Dermis microvascular lymphatic vessel endothelial cell (primary cell): ENCODE measurements around the gene PXDN. TPM values are rescaled to one million over a fixed set of nuclear protein-coding genes. Genes with fewer than 3 reads are reported as not detected.
"Not testable (repeated sequence)": the region's sequence is repeated elsewhere in the genome, so short reads cannot be mapped to it uniquely, and the experiment has no call there.

Experiments
- DNase-seq, 2 donors: peaks; one replicate each; pipeline versions ENCODE4 v3.0.0 to v3.0.0-alpha.2; 2010; ENCODE audit warnings: low read depth in 2 of 2
- total RNA-seq: library from RNA; depleted of rRNA; stranded (reverse); fragments of >200 nt; gene quantifications from 2 replicates; pipeline ENCODE4 v1.2.1, GENCODE V29; 2014

Gene PXDN
- total RNA-seq, 1 donor from 2014 or later, result 195 TPM

DNA sequence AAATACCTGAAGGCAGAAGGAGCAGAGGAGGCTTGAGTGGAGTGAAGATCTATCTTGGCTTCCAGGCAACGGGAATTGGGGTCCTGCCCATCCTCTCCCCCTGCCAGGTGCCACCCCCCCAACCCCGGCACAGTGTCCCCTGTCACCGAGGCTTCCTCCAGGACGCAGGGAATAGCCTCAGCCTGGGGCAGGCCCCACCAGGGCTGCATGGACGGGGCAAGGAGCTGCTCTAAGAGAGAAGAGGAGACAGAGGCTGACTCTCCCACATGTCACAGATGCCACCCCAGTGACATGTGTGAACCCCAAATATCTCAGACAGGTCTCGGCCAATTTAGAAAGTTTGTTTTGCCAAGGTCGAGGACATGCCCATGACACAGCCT is 42.1 kb downstream of the PXDN start:
- DNase-seq, result no peak

DNA sequence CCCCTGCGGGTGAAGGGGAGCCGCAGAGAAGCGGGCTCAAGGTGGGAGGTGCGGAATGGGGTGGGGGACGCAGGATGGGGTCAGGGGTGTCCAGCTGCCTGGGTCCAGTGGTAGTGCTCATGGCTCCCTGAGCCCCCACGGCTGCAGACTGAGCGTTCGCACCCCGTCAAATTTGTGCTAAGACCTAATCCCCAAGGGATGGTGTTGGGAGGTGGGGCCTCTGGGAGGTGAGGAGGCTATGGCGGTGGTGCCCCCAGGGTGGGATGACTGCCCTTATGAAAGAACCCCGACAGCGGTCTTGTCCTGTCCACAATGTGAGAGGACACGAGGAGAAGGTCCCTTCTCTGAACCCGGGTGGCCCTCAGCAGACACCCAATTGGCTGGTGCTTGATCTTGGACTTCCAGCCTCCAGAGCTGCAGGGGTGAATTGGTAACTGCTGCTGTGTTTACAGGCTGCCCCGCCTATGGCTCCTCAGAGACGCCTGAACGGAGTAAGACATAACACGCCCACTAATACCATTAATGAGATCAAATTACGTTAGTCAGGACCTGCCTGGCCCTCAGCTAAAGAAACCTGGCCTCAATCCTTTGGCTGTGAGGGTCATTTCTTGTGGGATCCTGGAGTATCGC is 42.6 kb downstream of the PXDN start:
- no peak for DNase-seq

DNA sequence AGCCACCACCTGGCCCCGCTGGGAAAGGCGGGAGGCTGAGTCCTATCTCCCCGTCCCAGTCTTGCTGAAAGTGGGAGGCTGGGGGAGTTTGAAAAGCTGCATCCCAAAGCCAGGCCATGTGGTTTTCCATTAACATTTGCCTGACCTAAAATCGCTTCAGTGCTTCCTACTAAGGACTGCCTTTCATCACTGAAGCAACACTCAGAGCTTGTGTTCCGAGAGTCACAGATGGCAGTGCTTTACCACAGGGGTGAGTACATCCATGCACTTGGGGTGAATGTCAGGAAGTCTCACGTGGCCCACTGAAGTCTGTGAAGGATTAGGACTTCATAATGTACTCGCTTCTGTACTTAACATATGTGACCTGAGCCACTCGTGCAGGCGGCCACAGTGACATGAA is 43.3 kb downstream of the PXDN start:
- no peak for DNase-seq

DNA sequence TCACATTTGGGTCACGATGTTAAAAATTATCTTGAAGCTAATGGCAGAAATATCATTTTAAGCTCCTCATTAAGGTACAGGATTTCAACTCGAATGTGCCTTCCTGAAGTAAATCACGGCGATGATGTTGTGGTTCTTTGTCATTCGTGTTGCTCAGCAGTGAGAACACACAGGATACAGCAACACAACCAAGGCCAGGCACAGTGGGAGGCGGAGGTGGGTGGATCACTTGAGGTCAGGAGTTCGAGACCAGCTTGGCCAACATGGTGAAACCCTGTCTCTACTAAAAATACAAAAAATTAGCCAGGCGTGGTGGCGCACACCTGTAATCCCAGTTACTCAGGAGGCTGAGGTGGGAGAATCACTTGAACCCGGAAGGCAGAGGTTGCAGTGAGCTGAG is 43.9 kb downstream of the PXDN start:
- DNase-seq, result not testable (repeated sequence)

DNA sequence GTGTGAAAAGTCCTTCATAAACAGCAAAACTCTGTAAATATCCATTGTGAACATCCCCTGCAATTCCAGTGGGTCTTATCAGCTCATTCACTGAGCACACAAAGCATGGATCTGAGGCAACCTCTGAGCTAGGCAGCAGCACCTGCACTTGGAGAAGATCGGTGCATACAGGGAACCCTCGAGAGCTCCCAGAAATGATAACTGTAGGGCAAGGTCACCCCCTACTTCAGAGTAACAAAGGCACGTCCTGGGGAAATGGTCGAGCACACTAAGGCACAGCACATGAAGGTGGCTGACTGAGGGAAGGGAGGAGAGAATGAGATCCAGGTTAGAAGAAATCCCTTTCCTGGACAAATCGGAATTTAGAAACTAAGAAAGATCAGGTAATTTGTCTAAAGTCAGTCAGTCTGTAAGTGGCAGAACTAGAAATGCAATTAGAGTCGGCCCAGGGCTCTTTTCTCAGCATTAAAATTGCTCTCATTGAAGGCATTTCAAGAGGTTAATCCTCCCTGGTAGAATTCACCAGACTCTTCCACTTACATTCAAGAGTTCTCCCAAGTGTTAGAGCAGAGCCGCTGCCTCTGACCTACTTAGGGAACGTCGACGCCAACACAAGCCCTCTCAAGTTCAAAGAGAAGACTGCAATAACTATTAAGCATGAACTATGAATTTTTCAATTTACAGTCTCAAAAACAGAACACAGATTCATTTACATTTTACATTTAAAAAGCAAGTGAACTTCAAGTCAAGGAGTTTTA is 45.9 kb downstream of the PXDN start:
- DNase-seq, result no peak

DNA sequence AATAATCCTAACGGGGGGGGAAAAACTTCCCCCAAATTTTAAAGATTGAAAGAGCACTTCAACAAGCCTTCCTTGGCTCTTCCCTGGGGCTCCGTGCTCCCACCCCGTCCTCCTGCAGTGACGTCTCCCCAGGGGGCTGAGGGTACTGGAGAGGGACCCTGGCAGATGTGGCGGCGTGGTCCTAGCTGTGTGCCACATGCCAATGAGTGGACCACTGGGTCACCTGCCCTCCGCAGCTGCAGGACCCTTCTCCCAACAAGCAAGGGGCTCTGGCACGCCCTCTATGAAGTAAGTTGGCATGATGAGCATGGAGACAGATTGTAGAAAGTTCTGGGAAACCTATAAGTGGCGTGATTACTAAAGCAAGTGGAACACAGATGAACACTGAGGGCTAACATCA is 46.7 kb downstream of the PXDN start:
- DNase-seq, result no peak

DNA sequence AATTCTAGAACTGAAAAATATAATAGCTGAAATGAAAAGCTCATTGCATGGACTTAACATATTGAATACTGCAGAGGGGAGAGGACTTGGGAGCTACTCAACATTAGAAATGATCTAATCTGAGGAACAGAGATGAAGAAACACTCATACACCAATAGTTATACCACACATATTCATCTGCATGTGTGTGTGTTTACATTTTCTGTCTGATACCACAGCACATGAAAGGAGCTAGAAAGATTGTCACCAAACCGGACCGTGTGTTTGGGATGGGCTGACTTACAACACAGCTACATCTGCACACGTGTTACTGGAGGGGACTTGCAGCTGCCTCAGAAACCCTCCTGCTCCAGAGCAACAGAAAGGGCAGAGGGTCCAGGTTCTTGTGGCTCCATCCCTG is 47.8 kb downstream of the PXDN start:
- DNase-seq, result no peak

DNA sequence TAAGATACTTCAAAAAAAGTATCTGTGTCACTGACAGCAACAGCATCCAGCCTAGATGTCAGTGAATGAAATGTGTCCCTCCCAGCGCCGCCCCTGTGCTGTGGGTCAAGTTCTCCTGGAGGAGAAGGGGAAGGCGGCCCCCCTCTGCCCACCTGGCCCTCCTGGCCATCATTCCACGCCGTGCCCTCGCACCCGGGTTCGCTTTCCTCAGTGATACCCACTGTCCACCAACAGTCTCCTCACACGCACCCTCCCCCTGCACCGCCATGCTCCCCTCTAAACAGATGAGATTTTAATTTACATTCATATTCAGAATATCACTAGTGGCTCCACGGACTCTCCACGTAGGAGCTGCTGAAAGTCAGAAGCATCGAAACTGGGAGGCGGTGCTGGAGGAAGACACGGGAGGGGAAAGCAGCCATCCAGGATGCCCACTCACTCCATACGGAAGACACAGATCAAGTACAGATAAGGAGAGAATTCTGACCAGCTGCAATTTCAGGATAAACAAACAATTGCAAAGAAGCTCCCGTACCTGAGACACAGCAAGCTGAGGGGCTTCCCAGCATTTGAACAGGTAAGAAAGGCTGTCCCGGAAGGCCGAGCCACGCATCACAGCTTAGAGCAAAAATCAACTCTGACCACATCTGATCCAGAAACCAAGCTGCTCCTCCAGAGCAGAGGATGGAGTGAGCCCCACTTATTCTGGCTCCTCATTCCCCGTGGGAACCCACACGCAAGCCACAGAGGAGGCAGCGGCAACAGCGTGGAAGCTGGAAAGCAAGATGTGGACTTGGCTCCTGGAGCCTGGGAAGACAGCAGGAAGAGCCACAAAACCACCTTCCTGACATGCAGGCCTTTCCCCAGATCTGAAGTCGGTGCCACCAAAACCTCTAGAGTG is 49.7 kb downstream of the PXDN start:
- DNase-seq, result no peak

DNA sequence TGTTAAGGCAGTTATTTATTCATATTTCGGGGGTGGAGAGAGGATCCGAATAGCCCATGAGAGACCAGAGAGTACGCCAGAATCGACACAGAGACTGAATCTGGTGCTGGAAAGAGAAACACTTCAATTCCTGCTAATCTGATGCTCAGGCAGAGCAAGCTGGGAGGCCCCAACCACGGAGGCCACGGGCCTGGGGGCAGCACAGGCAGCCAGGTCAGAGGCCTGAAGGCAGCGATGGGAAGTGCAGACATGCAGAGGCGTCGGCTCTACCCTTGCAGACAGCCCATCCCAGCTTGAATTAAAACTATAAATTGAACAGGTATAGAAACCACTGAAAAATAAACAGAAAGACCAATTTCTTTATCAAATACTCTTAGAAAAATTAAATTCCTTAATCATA is 50.6 kb downstream of the PXDN start:
- no peak for DNase-seq

DNA sequence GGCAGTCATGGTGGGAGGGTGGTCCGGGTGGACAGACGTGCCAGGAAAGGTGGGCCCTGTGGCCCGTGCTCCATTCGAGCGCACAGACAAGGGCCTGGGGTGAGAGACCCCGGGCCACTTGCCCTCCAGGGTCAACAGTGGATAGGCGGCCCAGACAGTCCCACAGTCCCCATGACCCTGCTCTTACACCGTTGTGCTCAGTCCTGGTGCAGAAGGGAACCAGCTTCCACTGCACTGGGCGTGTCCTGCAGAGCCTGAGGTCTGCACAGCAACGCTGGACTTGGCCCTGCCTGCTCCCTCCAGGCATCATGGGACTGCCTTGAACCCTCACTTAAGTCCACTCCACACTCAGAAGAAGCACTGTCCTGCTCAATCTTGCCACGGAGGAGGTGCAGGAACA is 52.0 kb downstream of the PXDN start:
- no peak for DNase-seq

DNA sequence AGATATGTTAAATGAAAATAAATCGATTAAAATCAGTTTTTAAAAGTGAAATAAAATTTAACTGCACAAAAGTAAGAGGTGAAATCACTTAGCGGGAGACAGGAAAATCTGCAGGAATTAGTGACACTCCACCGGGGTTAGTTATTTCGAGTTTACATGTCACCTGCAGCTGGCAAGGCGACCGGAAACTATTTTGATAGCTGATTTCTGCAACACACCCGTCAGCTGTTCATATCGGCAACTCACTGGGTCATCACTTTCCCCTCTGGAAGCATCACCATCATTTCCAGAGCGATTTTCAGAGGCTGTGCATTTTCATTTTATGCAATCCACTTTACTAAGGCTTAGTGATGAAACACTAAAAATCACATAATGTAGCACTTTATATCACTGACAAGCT is 52.9 kb downstream of the PXDN start:
- peak; percentile 15 to 81 for DNase-seq

DNA sequence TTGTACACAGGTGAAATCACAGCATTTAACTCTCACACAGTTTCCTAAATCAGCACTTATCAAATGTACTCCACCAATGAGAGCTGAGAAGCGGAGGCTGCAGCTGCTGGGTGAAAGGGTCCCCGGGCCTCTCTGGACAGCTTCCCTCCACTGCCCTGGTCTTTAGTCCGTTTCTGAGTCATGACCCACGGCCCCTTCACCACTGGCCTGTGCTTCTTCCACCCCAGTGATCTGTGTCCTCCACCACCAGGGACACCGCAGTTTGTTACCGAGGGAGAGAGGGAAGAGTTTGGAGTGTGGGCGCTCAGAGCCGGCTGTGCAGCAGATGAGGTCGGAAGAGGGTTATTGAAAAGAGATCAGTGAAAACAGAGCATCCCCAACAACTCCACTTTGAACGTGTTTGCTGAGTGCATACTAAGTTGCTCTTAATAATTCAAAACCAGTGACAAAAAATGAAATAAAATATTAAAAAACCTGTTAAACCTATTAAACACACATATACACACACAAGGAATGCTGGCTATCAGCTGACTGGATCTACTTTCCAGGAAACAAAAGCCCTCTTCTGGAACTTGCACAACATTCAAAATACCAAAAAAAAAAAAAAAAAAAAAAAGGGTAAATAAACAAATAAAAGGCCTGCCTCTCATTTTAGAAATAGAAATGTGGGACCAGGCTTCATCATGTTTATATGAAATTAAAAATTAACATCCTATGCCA is 54.1 kb downstream of the PXDN start:
- no peak for DNase-seq

DNA sequence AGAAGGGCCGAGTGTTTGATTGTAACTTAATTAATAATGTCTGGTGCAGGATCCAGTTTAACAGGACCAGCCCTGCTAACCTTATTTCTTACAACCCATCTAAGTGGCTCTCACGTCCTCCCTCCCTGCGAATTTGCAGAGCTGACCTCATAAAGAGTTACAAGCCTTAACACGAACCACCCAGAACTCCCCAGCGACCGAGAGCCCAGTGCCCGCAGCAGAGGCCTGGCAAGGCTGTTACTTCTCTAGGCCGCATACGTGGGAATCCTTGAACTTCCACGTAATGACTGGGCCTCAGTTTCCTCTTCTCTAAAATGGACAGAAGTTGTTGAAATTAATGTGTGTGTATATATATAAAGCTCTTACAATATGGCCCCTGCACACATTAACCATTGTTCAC is 55.5 kb downstream of the PXDN start:
- no peak for DNase-seq

DNA sequence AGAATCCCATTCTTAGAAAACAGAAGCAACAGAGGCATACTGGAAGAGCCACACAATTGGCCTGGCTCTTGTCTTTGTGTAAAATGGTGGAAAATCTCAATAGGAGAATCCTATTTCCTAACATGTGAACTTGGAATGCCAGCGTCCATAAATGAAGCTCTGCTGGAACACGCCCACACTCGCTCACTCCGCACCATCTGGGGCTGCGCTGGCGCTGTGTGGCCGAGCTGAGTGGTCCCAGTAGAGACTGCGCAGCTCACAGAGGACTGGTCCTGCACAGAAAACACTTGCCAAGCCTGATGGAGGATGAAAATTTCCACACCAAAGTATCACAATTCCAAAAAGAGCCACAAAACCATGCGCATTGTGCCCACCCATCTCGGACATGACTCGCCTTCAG is 56.2 kb downstream of the PXDN start:
- DNase-seq, result no peak

DNA sequence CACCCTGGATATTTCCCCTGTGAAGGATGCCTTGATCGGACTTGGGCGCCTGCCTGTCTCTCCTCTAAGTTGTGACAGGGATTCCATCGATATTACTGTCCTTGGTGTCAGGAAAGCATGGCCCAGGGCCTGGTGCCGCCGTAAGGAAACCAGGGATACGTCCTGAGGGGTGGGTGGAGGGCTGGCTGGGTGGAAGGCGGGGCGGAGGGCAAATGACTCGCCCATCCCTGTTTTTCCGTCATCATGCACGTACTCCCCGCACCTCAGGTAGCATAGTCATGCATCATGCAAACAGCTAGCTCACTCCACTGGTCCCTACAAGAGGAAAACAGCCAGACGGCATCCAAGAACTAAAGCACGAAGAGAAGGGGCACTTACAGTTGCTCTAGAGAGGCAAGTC is 57.1 kb downstream of the PXDN start:
- no peak for DNase-seq

DNA sequence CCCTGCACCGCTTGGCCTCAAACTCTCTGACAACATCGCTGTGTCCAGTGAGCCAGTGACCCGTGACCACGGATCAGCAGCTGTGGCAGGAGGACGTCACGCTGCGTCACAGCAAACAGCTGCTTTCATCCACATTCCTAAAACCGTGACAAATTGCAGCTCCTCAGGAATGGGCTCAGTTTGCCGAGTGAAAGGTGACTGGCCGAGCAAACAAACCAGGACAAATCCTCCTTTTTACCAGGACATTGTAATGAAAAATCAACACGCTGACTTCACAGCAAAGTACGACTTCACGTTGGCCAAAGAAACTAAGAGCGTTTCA is 57.6 kb downstream of the PXDN start:
- DNase-seq, result peak in 1 of 2 donors; percentile 31

DNA sequence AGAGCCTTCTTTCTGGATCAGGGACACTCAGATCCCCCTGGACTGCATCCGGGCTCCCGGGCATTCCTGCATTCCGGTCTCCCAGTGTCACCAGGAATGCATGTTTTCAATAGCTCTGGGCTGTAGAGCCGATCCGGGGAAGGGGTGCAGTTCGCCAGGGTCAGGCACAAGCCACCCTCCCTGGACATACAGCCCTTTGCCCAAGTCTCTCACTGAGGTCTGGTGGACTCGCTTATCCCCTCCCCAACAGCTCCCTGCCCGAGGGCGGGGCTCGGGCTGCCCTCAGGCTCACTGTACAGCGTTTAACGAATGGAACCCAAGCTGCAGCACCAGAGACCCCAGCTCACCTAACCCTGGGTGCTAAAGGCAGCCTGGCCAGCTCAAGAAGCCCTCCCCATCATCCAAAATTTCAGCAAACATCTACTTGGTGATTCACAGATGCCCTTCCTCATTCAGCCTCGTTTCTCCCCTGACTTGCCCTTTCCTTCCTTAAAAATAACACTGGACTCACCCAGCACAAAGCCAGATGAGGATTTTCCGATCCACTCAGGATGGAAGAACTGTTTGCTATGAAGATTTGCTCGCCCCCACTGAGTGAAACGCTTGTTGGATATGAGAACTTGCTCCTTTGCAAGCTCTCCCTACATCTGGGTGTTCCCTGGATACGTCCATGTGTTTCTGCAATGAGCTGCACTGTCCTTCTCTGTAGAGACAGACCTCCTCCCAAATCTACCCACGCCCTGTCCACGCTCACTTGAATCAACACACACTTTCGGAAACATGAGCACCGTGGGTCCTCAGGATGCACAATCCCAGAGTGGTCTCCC is 58.1 kb downstream of the PXDN start:
- DNase-seq, result peak; percentile 65 to 68

DNA sequence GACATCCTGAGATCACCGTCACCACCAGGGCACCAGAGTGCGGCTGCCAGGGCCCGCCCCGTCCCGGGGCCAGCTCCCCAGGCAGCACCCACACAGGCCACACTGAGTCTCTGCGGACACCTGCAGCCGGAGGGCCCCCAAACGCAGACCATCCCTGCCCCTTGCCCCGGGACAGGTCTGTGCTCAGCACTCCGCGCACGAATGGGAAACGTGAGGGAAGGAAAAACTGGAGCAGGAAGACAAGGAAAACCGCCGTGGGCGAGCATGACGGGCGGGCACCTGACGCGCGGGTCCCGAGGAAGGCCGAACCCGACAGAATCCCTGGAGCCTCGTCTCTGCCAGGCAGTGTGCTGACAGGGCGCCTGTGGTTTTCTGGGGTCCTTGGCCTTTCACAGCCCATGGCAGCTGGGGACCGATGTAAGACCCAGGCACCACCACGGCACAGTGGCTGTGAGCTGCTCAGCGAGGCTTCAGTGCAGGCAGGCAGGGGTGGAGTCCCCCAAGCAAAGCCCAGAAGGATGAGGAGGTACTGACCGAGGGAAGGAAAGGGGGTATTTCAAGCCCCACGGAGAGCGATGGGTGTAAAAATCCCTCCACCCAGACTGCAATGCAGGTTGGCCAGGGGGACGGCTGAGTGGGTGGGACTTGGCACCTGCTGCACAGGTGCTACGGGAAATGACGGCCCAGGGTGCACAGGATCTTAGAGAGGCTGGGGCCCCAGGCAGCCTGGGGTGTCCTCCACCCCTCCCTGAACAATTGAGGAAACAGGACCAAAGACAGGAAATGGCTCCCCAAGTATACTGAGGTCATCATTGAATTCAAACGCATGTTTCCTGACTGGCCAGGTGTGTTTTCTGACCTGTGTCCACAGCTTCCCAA is 59.0 kb downstream of the PXDN start:
- no peak for DNase-seq

DNA sequence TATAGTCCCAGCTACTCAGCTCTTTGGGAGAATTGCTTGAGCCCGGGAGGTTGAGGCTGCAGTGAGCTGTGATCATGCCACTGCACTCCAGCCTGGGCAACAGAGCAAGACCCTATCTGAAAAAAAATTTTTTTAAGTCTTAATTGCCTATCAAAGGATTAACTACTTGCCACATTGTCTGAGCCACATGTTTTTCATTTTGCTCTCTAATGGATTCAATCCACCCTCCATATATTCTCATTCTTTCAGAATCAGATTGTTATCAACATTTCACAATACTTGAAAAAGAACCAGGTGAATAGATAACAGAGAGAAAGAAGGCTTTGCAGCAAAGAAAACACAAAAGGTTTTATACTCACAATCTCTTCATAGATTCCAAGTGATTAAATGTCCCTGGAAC is 61.0 kb downstream of the PXDN start:
- no peak for DNase-seq

DNA sequence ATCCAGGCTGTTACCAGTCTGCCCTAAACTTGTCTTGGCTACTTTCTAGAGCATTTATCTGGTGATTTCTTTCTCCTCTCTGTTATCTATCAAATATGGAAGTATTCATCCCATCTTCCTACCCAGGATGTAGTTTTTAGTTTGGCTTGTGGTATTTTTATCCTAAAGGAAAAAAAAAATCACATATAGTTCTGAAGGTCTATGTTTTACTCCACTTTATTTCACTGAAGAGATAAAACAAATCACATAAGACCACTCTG is 62.2 kb downstream of the PXDN start:
- no peak for DNase-seq
